SKM-1 treated with dmso at 0.1 percent for 144 hours (cell line): ENCODE data around the gene TBC1D9B.

Experiments
- DNase-seq: peaks from one replicate; lab custom pipeline; 2025; ENCODE audit not compliant: unreplicated experiment; lab: John Stamatoyannopoulos, UW

Gene TBC1D9B

GRCh38 chr5:179870952-179871351, 36.7 kb downstream of the TBC1D9B start:
- no peak for DNase-seq

GRCh38 chr5:179870403-179870903, 37.2 kb downstream of the TBC1D9B start:
- no peak for DNase-seq

- no peak for DNase-seq
Observed at GRCh38 chr5:179869641-179870402, 37.9 kb downstream of the TBC1D9B start.

DNA sequence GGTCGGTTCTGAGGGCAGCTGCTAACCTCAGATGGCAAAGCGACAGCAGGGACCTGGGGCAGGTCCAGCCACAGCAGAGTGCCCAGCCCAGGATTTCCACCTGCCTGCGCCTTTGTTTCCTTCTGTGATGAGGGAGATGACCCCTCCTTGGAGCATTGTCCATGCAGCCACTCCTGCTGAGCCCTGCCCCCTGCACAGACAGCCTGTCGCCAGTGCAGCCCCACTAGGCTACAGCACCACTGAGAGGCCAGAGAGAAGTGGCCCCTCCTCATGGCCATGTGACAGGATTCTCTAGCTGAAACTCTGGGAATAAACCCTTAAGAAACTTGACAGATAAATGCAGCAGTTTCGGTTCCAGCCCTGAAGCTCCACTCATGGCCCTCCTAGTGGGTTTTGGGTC, 38.6 kb downstream of the TBC1D9B start:
- DNase-seq: no peak

DNA sequence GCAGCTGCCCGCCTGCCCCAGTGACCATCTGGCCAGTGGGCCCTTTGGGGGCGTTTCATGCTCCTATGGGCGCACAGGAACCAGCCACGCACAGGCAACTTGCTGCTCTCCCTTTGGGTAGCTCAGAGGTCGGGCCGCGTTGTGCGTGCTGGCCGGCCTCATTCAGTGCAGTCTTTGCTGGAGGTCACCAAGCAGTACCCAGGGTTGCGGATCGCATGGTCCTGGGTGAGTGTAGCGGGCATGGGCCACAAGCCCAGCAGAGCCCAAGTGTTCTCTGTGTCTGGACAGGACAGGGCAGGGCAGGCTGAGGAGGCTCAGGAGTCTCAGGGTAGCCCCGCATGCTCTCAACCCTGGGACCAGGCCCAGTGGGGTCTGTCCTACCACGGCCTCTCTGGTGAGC, 39.2 kb downstream of the TBC1D9B start:
- DNase-seq: no peak

- no peak for DNase-seq
Observed at GRCh38 chr5:179867476-179867875, 40.2 kb downstream of the TBC1D9B start.

DNA sequence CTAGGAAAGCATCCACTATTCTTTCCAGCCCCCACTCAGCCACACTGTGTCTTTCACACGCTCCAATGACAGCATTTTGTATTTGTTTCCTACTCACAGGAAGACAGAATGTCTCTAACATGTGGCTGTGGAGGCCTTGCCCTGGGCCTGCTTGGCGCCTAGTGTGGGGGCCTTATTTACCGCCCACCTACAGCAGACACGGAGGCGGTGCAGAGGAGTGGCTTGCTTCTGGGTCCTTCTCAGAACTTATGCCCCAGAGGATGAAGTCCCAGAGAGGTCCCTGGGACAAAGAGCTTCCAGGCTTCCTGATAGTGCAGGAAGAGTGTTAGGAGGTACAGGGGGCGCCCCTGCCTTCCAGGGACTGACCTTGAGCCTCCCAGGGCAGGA, 40.6 kb downstream of the TBC1D9B start:
- DNase-seq: no peak

- DNase-seq: no peak
Observed at GRCh38 chr5:179866241-179867078, 41.2 kb downstream of the TBC1D9B start.

- DNase-seq: no peak
Observed at GRCh38 chr5:179865491-179866240, 42.0 kb downstream of the TBC1D9B start.

GRCh38 chr5:179864686-179865085, 43.0 kb downstream of the TBC1D9B start:
- DNase-seq: no peak

DNA sequence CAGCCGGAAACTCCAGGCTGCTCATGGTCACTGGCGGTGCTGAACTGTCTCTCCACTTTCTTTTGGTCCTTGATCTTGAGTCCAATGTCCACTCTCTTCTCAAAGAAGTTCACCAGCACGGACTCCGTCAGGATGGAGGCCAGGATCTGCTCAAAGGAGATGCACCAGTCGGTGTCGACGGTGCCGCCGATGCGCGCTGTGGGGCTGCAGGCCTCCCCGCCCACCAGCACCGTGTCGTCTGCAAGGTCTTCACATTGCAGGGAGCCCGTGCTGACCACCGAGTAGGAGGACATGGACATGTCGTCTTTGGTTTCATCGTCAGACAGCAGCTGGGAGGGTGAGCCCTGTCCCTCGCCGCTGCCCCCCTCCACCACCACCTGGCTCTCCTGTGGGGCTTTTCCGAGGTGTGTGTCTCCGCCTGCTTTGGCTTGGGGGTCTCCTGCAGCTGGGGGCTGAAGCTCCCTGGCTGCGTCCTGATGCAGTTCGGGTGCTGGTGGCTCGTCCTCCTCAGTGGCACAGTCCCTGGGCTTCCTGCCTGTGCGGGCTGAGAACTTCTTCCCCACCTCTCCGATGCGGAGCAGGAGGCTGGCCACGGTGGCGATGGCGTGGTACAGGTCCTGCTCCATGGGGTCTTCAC, 44.1 kb downstream of the TBC1D9B start:
- DNase-seq: no peak

- no peak for DNase-seq
Observed at GRCh38 chr5:179862891-179863290, 44.8 kb downstream of the TBC1D9B start.

DNA sequence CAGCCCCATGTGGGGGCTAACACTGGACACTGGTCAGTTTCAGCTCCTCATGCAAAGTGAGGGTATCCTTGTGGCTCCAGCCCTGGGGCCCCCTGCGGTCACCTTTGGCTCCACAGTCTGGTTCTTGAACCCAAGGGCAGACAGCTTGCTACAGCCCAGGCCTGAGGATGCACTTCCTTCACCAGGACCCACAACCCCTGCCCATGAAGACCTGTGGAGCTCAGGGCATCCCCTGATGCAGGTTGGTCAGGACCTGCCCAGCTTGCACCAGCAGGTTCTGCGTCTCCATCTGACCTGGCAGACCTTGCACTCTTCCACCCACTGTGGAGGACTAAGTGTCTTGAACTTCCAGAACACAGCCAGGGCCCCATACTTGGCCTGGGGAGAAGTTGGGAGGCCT, 45.4 kb downstream of the TBC1D9B start:
- DNase-seq: no peak

DNA sequence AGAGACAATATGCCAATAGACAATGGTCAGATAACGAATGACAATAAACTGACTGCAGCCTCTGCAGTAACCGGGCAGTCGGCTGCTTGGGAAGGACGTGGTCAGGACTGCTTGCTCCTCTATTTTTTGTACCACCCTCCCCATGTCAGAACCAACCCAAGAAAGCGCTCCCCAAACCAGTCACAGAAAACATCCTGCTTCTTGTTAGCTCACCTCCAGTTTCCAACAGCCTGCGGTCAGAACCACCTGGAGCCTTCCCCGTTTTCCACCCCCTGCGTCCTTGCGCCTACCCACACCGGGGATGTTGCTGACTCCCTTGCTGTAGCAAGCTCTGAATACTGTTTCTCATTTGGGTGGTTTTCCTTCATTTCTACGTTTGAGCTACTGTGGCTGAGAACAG, 47.4 kb downstream of the TBC1D9B start:
- DNase-seq: no peak

GRCh38 chr5:179858586-179859427, 48.9 kb downstream of the TBC1D9B start, which contains the start of gene MRNIP:
MRNIP (minus strand) TSS chr5:179858817; CDS start chr5:179858796, 21 bp downstream.
- peak; percentile 96 for DNase-seq

- DNase-seq: no peak
Observed at GRCh38 chr5:179858241-179858585, 49.5 kb downstream of the TBC1D9B start.

- no peak for DNase-seq
Observed at GRCh38 chr5:179854356-179854755, 53.3 kb downstream of the TBC1D9B start.

GRCh38 chr5:179852993-179853547, 54.6 kb downstream of the TBC1D9B start:
- DNase-seq: no peak

DNA sequence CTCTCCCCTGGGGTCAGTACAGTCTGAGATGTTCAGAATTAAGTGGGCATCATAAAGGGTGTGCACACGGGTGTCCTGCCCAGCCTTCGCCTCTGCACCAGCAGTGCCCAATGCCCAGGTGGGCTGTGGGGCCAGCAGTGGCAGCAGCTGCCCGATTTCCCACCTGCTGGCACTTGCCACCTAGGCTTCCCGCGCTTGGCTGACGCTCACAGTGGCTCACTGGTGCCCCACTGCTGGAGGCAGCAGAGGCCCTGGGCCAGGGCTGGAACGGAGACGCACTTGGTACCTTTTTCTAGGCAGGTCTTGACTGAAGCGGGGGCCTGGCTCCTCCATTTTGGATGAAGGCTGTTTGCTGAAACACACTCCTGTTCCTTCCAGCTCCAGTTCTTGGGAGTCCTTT, 66.1 kb downstream of the TBC1D9B start:
- DNase-seq: no peak

DNA sequence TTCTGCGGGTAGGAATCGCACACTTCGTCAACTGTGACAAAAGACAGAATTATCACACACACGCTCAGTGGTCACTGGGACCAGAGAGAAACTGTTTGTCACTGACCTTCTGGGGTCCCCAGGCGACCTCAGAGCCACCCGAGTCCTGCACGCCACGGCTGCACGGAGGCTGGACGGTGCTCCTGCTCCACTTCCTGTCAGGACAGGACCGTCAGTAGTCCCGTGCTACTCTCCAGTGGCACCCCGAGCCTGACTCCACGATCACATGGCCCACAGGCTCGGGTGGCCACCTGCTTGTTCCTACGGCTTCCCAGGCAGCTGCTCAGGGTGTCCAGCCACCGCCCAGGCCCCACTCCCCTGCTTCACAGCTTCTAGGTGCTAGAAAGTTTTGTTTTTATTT, 66.9 kb downstream of the TBC1D9B start:
- DNase-seq: no peak
